HepG2 (cell line): ENCODE measurements around the gene RNASE13. TPM values are rescaled to one million over a fixed set of nuclear protein-coding genes. Genes with fewer than 3 reads are reported as not detected.

Experiments
- ASH2L ChIP-seq: fragments of 300-600, 200-600 bp; sonication (generic); IDR thresholded peaks from 2 replicates; pipeline ENCODE4 v1.7.0; 2017; ENCODE audit warnings: low read depth, mild to moderate bottlenecking, moderate library complexity, mixed read lengths, low read length; ENCODE audit not compliant: insufficient read length
- BCL6 ChIP-seq: IDR thresholded peaks from 2 replicates; pipeline ENCODE4 v1.6.1; 2016; ENCODE audit warnings: missing genetic modification reagents, missing compliant biosample characterization
- CC2D1A ChIP-seq: sonication (generic); formaldehyde crosslinking; IDR thresholded peaks from 2 replicates; pipeline ENCODE4 v1.8.1; 2023; ENCODE audit warnings: mild to moderate bottlenecking, missing genetic modification reagents
- CEBPG ChIP-seq: IDR thresholded peaks from 2 replicates; pipeline ENCODE4 v1.6.1; 2016
- CENPX ChIP-seq: sonication (generic); formaldehyde crosslinking; IDR thresholded peaks from 2 replicates; pipeline ENCODE4 v1.9.0; 2021; ENCODE audit warnings: mild to moderate bottlenecking, missing genetic modification reagents, moderate library complexity
- DNMT1 ChIP-seq: sonication (generic); formaldehyde crosslinking; IDR thresholded peaks from 2 replicates; pipeline ENCODE4 v1.5.1; 2020; ENCODE audit warnings: mild to moderate bottlenecking, missing genetic modification reagents
- KLF9 ChIP-seq: IDR thresholded peaks from 2 replicates; pipeline ENCODE4 v1.6.1; 2016; ENCODE audit warnings: low read depth
- MXD4 ChIP-seq: IDR thresholded peaks from 2 replicates; pipeline ENCODE4 v1.6.1; 2016; ENCODE audit warnings: mild to moderate bottlenecking, missing biosample characterization, missing genetic modification reagents
- NCOR1 ChIP-seq: fragments of 200-600 bp; sonication (generic); IDR thresholded peaks from 2 replicates; pipeline ENCODE4 v1.7.0; 2017; ENCODE audit warnings: antibody characterized with exemption, low read length, borderline replicate concordance
- PHF5A ChIP-seq: IDR thresholded peaks from one replicate; pipeline ENCODE4 v1.6.1; 2018; ENCODE audit warnings: low read depth, missing genetic modification reagents; ENCODE audit not compliant: unreplicated experiment
- REXO4 ChIP-seq: sonication (generic); formaldehyde crosslinking; IDR thresholded peaks from 2 replicates; pipeline ENCODE4 v1.8.0; 2022; ENCODE audit warnings: missing genetic modification reagents, mild to moderate bottlenecking, borderline replicate concordance
- SMARCC2 ChIP-seq: fragments of 450-650 bp; IDR thresholded peaks from 2 replicates; pipeline ENCODE4 v1.6.1; 2017; ENCODE audit warnings: antibody characterized with exemption, mild to moderate bottlenecking
- TCF7L2 ChIP-seq: IDR thresholded peaks from 2 replicates; pipeline ENCODE4 v1.6.1; 2011; ENCODE audit warnings: mild to moderate bottlenecking, low read depth, low read length, moderate library complexity
- ZFP82 ChIP-seq: sonication (generic); formaldehyde crosslinking; IDR thresholded peaks from 2 replicates; pipeline ENCODE4 v1.5.1; 2020; ENCODE audit warnings: mild to moderate bottlenecking, missing genetic modification reagents, borderline replicate concordance
- ZNF274 ChIP-seq: sonication (generic); formaldehyde crosslinking; IDR thresholded peaks from 2 replicates; pipeline ENCODE4 v1.5.1; 2020; ENCODE audit warnings: mild to moderate bottlenecking, missing genetic modification reagents
- ZNF292 ChIP-seq: sonication (generic); formaldehyde crosslinking; IDR thresholded peaks from 2 replicates; pipeline ENCODE4 v1.8.1; 2022; ENCODE audit warnings: mild to moderate bottlenecking, low read depth, missing genetic modification reagents, borderline replicate concordance
- ZNF674 ChIP-seq: sonication (generic); formaldehyde crosslinking; IDR thresholded peaks from 2 replicates; pipeline ENCODE4 v1.5.0; 2020; ENCODE audit warnings: low read depth, mild to moderate bottlenecking, missing genetic modification reagents
- ZNF775 ChIP-seq: sonication (generic); formaldehyde crosslinking; IDR thresholded peaks from 2 replicates; pipeline ENCODE4 v1.4.0; 2020; ENCODE audit warnings: missing genetic modification reagents, mild to moderate bottlenecking, moderate library complexity, borderline replicate concordance
- ZNF83 ChIP-seq: sonication (generic); formaldehyde crosslinking; IDR thresholded peaks from 2 replicates; pipeline ENCODE4 v1.4.0; 2020; ENCODE audit warnings: missing genetic modification reagents, mild to moderate bottlenecking, borderline replicate concordance
- polyA plus RNA-seq, 8 experiments: library from polyadenylated mRNA; depleted of rRNA in 3 of 8; stranded (reverse) in 7 of 8; unstranded in 1 of 8; fragments of >200 nt; fragmentation: Illumina TruSeq in 4 of 8; extraction: Trizol in 4 of 8; gene quantifications; 2 replicates each; pipeline versions ENCODE4 v1.2.1 to v1.2.3, GENCODE V29; 2011 to 2016; ENCODE audit warnings: low read depth in 4 of 8, missing spikeins in 1 of 8, mixed read lengths in 1 of 8; ENCODE audit not compliant: insufficient read depth in 1 of 8
- total RNA-seq, 5 experiments: library from RNA; depleted of rRNA; stranded (reverse); fragments of >200 nt; fragmentation: Illumina TruSeq; extraction: Trizol; gene quantifications; 2 replicates each; pipeline ENCODE4 v1.2.3, GENCODE V29; 2016; ENCODE audit warnings: low read depth in 1 of 5
- TF ChIP-seq, protein P1 (sequence below): sonication (generic); formaldehyde crosslinking; IDR thresholded peaks from 2 replicates; pipeline ENCODE4 v1.8.0; 2023; ENCODE audit warnings: mild to moderate bottlenecking, missing genetic modification reagents
- TF ChIP-seq, protein P2 (sequence below): sonication (generic); formaldehyde crosslinking; IDR thresholded peaks from 2 replicates; pipeline ENCODE4 v1.5.0; 2020; ENCODE audit warnings: mild to moderate bottlenecking, missing genetic modification reagents
- TF ChIP-seq, protein P3 (sequence below): sonication (generic); formaldehyde crosslinking; IDR thresholded peaks from 2 replicates; pipeline ENCODE4 v1.8.0; 2022; ENCODE audit warnings: mild to moderate bottlenecking, missing genetic modification reagents, moderate library complexity
- TF ChIP-seq, protein P4 (sequence below), 2 experiments: sonication (generic) in 1 of 2; formaldehyde crosslinking in 1 of 2; IDR thresholded peaks; 2 replicates each; pipeline versions ENCODE4 v1.4.0 to v1.6.1; 2018 to 2020; ENCODE audit warnings: missing genetic modification reagents in 2 of 2, borderline replicate concordance in 1 of 2, low read depth in 1 of 2, mild to moderate bottlenecking in 1 of 2, missing biosample characterization in 1 of 2
- TF ChIP-seq, protein P5 (sequence below): sonication (generic); formaldehyde crosslinking; IDR thresholded peaks from 2 replicates; pipeline ENCODE4 v1.5.1; 2020; ENCODE audit warnings: mild to moderate bottlenecking, missing genetic modification reagents, moderate library complexity

The RNASE13 gene
- total and polyA plus RNA-seq, 2 of the 13 experiments (the other 11 are each of a cell fraction or from before 2014, with no cell fraction given), result 1.0 TPM; not detected in 1

DNA sequence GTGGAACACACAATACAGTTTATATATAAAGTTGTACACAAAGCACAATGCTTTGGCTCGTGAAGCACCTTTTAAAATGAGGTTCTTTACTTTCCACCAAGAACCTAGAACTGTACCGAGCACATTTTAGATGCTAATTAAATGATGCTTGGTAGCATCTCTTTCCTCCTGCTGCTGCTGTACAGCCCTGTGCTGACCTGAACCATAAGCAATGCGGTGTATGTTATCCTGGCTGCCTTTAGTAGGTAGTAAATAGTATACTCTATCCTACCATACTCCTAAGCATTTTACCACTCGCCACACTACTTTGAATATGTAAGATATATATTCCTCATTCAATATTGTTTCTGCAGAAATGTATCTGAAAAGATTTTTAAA is 20.1 kb upstream of the RNASE13 start (continued):
- TF ChIP-seq TCF7L2, result peak; percentile 50; the same call in 1 of the 2 replicates
- TF ChIP-seq, protein P1, sequence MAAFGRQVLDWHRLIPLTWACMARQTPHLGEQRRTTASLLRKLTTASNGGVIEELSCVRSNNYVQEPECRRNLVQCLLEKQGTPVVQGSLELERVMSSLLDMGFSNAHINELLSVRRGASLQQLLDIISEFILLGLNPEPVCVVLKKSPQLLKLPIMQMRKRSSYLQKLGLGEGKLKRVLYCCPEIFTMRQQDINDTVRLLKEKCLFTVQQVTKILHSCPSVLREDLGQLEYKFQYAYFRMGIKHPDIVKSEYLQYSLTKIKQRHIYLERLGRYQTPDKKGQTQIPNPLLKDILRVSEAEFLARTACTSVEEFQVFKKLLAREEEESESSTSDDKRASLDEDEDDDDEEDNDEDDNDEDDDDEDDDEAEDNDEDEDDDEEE (CRISPR knock-in tag), result no peak
- no peak for TF ChIP-seq CENPX (CRISPR knock-in tag)
- 0 out of 2 replicates have a peak, but pooled peaks have one; percentile 5 for TF ChIP-seq MXD4
- TF ChIP-seq ZNF775 (CRISPR knock-in tag), result no peak
- TF ChIP-seq REXO4, result no peak
- TF ChIP-seq, protein P2, sequence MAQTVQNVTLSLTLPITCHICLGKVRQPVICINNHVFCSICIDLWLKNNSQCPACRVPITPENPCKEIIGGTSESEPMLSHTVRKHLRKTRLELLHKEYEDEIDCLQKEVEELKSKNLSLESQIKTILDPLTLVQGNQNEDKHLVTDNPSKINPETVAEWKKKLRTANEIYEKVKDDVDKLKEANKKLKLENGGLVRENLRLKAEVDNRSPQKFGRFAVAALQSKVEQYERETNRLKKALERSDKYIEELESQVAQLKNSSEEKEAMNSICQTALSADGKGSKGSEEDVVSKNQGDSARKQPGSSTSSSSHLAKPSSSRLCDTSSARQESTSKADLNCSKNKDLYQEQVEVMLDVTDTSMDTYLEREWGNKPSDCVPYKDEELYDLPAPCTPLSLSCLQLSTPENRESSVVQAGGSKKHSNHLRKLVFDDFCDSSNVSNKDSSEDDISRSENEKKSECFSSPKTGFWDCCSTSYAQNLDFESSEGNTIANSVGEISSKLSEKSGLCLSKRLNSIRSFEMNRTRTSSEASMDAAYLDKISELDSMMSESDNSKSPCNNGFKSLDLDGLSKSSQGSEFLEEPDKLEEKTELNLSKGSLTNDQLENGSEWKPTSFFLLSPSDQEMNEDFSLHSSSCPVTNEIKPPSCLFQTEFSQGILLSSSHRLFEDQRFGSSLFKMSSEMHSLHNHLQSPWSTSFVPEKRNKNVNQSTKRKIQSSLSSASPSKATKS, result no peak
- TF ChIP-seq ZFP82, result peak; percentile 47; the same call in 1 of the 2 replicates
- TF ChIP-seq ZNF674 (CRISPR knock-in tag), result no peak
- TF ChIP-seq ASH2L, result peak; percentile 50
- no peak for TF ChIP-seq CEBPG (CRISPR knock-in tag)
- TF ChIP-seq BCL6 (CRISPR knock-in tag), result no peak
- TF ChIP-seq PHF5A (CRISPR knock-in tag), result no peak
- TF ChIP-seq KLF9 (CRISPR knock-in tag), result no peak
- peak; percentile 13; the same call in 1 of the 2 replicates for TF ChIP-seq NCOR1
- TF ChIP-seq, protein P3, sequence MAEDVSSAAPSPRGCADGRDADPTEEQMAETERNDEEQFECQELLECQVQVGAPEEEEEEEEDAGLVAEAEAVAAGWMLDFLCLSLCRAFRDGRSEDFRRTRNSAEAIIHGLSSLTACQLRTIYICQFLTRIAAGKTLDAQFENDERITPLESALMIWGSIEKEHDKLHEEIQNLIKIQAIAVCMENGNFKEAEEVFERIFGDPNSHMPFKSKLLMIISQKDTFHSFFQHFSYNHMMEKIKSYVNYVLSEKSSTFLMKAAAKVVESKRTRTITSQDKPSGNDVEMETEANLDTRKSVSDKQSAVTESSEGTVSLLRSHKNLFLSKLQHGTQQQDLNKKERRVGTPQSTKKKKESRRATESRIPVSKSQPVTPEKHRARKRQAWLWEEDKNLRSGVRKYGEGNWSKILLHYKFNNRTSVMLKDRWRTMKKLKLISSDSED (CRISPR knock-in tag), result no peak
- TF ChIP-seq, protein P4, sequence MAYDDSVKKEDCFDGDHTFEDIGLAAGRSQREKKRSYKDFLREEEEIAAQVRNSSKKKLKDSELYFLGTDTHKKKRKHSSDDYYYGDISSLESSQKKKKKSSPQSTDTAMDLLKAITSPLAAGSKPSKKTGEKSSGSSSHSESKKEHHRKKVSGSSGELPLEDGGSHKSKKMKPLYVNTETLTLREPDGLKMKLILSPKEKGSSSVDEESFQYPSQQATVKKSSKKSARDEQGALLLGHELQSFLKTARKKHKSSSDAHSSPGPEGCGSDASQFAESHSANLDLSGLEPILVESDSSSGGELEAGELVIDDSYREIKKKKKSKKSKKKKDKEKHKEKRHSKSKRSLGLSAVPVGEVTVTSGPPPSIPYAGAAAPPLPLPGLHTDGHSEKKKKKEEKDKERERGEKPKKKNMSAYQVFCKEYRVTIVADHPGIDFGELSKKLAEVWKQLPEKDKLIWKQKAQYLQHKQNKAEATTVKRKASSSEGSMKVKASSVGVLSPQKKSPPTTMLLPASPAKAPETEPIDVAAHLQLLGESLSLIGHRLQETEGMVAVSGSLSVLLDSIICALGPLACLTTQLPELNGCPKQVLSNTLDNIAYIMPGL (CRISPR knock-in tag; IDR thresholded peaks at IDR 0.05; ENCODE audit: borderline replicate concordance in 1 of 2, low read depth in 1 of 2), result peak in 1 of 2 experiments; percentile 6; a peak in 1 of 4 replicates
- TF ChIP-seq, protein P5, sequence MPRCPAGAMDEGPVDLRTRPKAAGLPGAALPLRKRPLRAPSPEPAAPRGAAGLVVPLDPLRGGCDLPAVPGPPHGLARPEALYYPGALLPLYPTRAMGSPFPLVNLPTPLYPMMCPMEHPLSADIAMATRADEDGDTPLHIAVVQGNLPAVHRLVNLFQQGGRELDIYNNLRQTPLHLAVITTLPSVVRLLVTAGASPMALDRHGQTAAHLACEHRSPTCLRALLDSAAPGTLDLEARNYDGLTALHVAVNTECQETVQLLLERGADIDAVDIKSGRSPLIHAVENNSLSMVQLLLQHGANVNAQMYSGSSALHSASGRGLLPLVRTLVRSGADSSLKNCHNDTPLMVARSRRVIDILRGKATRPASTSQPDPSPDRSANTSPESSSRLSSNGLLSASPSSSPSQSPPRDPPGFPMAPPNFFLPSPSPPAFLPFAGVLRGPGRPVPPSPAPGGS (CRISPR knock-in tag), result no peak
- TF ChIP-seq DNMT1 (CRISPR knock-in tag), result no peak
- 0 out of 2 replicates have a peak, but pooled peaks have one; percentile 1 for TF ChIP-seq SMARCC2
- TF ChIP-seq CC2D1A (CRISPR knock-in tag), result no peak
- TF ChIP-seq ZNF274, result no peak
- TF ChIP-seq ZNF83 (CRISPR knock-in tag), result no peak
- no peak for TF ChIP-seq ZNF292
